Measurements from ENCODE around the gene ARHGEF4. TPM values are rescaled to one million over a fixed set of nuclear protein-coding genes. Genes with fewer than 3 reads are reported as not detected.

The ARHGEF4 gene
- total RNA-seq, 3 donors from 2014 or later = 0.94 to 14.0 (median 1.5) TPM

DNA sequence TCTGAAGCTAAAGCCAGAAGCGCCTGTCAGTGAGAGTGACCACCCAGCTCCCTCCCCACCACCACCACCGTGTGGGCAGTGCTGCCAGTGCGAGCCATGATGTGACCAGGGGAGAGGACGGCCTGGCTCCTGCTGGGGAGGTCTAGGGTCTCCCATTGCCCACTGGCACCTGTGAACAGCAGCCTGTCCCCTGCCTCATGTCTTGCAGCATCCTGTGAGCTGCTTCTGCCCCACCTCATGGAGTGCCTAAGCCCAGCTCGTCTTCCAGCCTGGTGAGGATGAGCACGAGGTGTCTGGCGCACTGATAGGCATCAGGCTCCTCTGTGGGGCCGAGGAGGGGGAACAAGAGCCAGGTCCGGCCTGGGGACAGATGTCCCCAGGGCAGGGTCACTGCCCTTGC is 195.2 kb downstream of the ARHGEF4 start:
- TF ChIP-seq, protein P1, sequence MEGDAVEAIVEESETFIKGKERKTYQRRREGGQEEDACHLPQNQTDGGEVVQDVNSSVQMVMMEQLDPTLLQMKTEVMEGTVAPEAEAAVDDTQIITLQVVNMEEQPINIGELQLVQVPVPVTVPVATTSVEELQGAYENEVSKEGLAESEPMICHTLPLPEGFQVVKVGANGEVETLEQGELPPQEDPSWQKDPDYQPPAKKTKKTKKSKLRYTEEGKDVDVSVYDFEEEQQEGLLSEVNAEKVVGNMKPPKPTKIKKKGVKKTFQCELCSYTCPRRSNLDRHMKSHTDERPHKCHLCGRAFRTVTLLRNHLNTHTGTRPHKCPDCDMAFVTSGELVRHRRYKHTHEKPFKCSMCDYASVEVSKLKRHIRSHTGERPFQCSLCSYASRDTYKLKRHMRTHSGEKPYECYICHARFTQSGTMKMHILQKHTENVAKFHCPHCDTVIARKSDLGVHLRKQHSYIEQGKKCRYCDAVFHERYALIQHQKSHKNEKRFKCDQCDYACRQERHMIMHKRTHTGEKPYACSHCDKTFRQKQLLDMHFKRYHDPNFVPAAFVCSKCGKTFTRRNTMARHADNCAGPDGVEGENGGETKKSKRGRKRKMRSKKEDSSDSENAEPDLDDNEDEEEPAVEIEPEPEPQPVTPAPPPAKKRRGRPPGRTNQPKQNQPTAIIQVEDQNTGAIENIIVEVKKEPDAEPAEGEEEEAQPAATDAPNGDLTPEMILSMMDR (IDR thresholded peaks at IDR 0.05) = no peak
- ATAC-seq = no peak
- Histone ChIP-seq H3K36me3 (ENCODE audit: low read depth) (no peaks in the 10 kb centered on the region), H3K4me3 (no peak overlapping the region), H3K9me3 (no peaks in the 10 kb centered on the region), H3K4me1 (ENCODE audit: low read depth) (peaks cover 4% of the 10 kb centered on the region)
- intact Hi-C loops (cut with DNase I, micrococcal nuclease) = no loop called here
- DNase-seq = no peak

DNA sequence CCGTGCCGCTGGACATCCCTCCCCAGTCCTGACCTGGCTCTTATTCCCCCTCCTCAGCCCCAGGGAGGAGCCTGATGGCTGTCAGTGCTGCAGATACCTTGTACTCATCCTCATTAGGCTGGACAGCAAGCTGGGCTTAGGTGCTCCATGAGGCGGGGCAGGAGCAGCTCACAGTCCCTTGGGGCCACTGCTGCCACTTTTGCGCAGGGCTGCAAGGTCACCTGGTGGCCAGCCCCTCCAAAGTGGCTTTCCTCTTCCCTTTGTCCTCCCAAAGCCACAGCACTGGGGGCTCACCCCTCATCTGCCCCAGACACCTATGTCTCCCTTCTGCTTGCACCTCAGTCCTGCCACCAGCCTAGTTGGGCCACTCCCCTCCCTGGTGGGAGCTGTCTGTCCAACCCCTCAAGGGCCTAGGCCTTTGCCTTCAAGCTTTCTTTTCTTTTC is 195.7 kb downstream of the ARHGEF4 start:
- Histone ChIP-seq H3K9me3 (no peaks in the 10 kb centered on the region), H3K4me3 (no peak overlapping the region), H3K36me3 (ENCODE audit: low read depth) (no peaks in the 10 kb centered on the region), H3K4me1 (ENCODE audit: low read depth) (peaks cover 4% of the 10 kb centered on the region)
- ATAC-seq = no peak
- TF ChIP-seq, protein P1 (IDR thresholded peaks at IDR 0.05) = no peak
- intact Hi-C loops (cut with DNase I, micrococcal nuclease) = no loop called here
- no peak for DNase-seq

DNA sequence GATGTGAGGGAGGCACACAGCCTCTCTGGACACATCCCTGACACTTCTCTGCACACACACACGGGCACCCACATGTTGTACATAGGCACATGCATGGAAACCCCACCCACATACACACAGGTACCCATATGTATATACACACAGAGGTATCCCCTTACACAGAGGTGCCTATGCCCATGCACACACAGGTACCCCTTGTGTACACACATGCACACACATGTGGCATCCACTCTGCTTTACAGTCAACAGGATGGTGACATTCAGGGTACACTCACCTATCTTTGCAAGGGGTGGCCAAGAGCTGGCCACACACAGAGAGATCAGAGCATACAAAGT is 197.0 kb downstream of the ARHGEF4 start:
- Histone ChIP-seq H3K36me3 (ENCODE audit: low read depth) (no peaks in the 10 kb centered on the region), H3K4me1 (ENCODE audit: low read depth) (peaks cover 4% of the 10 kb centered on the region), H3K9me3 (no peaks in the 10 kb centered on the region), H3K4me3 (no peak overlapping the region)
- TF ChIP-seq, protein P1 (IDR thresholded peaks at IDR 0.05) = no peak
- no peak for DNase-seq
- intact Hi-C loops (cut with DNase I, micrococcal nuclease) = no loop called here
- ATAC-seq = peak; percentile 48

DNA sequence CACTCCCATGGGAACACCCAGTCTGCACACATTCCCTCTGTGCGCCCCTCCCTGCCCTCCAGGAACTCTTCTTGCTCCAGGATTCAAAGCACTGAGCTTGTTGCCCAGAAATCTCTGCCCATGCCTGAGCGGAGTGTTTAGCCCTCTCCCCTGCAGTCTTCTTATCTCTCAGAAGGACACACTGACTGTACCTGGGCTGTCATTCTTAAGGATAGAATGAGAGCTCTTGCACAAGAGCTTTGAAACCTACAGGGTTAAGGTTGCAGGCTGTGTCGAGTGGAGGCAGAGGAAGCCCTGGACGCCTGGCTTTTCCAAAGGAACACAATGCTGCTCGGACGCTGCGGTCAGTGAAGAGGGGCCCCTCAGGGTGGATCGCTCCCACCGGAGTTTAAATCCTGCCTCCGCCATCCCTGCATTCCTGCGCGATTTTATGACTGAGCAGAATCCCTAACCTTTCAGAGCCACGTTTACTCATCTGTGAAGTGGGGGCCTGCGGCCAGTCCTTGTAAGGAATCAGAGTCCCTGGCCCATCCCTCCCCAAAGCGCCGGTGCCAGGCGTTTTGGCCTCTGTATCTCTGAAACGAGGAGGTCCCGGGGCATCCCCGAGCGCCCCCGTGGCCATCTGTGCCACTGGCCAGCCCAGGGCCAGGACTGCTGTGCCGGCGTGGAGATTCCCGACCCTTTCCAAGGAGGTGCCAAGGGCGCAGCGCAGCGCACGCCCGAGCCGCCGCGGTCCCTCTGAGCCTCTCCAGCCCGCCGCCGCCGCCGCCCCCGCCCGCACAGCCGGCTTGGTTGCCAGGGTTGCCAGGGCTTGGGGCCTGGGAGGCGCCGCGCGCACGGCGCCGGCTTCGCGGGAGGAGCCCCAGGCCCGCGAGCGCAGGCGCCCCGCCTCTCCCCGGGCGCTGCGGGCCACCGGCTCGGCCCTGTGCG is 197.7 kb downstream of the ARHGEF4 start:
- DNase-seq (no peak), ATAC-seq (no peak)
- no peaks in the 10 kb centered on the region for H3K36me3 ChIP-seq (ENCODE audit: low read depth)
- H3K4me3 ChIP-seq = no peak overlapping the region
- TF ChIP-seq, protein P1 (IDR thresholded peaks at IDR 0.05) = no peak
- H3K9me3 ChIP-seq = no peaks in the 10 kb centered on the region
- intact Hi-C loops (cut with DNase I, micrococcal nuclease) = no loop called here
- peaks cover 4% of the 10 kb centered on the region for H3K4me1 ChIP-seq (ENCODE audit: low read depth)

DNA sequence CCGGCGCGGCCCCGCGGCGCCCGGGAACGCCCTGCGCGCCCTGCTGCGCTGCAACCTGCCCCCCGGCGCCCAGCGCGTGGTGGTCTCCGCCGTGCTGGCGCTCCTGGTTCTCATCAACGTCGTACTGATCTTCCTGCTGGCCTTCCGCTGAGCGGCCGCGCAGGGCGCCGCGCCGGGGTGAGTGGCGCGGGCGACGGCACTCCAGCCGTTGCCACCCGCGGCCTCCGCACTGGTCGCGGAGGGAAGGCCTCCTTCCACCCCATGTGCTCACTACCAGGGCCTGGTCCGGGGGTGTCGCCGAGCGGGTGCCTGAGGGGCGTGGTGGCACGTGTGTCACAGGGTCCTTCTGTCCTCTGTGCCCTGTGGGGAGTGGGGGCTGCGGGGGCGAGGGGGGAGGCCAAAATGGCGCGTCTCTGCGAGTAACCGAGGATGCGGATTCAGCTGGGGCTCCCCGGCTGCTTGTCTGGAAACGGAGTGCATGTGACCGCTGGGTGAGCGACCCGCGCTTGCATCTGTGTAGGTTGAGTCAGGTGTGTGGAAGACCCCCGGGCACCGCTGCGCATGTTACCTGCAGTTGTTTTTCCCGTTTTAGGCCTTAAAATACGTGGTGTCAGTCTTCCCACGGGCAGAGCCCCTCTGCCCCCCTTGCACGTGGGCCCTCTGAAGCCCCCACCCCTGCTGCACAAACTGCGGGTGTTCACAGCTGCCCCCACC is 198.6 kb downstream of the ARHGEF4 start:
- Histone ChIP-seq H3K36me3 (ENCODE audit: low read depth) (no peaks in the 10 kb centered on the region), H3K4me3 (no peak overlapping the region), H3K4me1 (ENCODE audit: low read depth) (peaks cover 4% of the 10 kb centered on the region), H3K9me3 (no peaks in the 10 kb centered on the region)
- intact Hi-C loops (cut with DNase I, micrococcal nuclease) = no loop called here
- no peak for DNase-seq
- ATAC-seq = no peak
- TF ChIP-seq, protein P1 (IDR thresholded peaks at IDR 0.05) = no peak
